Measurements from ENCODE around the gene FREY1.

The FREY1 gene

DNA sequence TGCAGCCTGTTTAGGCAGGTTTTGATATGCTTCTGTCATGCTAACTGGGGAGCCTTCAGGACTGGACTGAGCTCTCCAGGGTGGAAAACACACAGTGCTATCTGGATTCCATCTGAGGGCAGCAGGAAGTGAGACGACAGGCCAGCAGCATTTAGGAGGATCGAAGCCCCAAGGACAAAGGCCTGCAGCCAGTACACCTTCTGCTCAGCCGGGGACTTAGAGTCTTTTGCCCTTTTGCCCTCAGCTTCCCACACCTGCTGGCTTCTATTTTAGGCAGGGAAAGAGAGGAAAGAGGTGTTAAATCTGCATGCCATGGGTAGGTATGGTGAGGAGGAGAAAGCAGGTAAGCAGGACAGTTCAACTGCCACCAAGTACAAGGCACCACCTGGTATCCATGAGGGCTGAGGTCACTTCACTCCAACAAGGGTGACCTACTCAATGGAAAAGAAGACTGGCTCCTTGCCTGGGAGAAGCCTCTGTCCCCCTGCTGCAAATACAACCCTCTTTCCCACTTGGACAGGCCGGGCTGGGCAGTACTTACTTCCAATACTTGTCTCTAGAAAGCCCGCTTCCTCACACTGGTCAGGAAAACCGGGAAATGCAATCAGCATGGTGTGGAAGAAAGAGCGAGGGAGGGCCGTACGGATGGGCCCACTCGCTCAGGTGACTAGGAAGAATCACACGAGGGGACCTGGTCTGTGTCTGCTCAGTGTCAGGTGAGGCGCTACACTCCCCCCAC lies 27.7 kb upstream of the FREY1 start:
- peaks cover 9% of the 10 kb centered on the region for H3K4me1 ChIP-seq (ENCODE audit: control insufficient read depth, insufficient read depth, low read length)
- peaks cover 12% of the 10 kb centered on the region for H3K36me3 ChIP-seq (ENCODE audit: control insufficient read depth, insufficient read depth, low read length)
- H3K9ac ChIP-seq (ENCODE audit: low read length): no peak overlapping the region
- no peaks in the 10 kb centered on the region for H3K9me3 ChIP-seq (ENCODE audit: control insufficient read depth, low read length)
- no peaks in the 10 kb centered on the region for H3K27me3 ChIP-seq (ENCODE audit: control insufficient read depth, insufficient read depth, low read length)
- H3K4me3 ChIP-seq (ENCODE audit: low read length): no peak overlapping the region

DNA sequence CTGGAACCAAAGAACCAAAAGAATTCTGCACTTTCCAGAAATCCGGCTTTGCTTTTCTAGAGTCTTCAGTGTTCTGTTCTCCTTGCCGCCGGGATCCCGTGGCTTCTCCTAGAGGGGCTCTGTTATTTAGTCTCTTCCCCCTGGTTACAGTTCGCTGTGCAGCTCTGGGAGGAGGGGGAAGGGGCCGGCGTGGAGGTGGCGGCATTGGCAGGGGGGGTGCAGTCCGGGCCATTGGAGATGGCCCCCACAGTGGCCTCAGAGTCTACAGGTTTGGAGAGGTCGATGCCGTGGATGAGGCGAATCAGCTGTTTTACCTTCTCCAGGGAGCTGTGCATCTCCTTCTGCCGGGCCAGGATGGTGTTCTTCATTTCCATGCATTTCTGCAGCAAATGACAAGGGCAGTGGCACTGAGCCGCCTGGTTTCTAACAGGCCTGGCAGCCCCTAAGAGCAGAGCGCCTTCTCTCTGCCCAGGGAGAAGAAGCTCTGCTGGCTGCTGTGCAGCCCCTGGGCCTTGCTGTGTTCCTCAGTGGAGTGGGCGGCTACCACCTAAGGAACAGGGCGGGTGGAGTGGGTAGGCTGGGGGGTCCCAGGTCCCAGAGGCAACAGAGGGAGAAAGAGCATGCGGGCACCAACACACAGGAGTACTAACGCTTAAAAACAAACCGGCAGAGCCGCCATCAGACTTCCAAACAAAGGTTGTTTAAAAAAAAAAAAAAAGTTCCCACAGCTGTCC lies 26.9 kb upstream of the FREY1 start:
- Histone ChIP-seq H3K9me3 (ENCODE audit: control insufficient read depth, low read length) (no peaks in the 10 kb centered on the region), H3K4me1 (ENCODE audit: control insufficient read depth, insufficient read depth, low read length) (peaks cover 11% of the 10 kb centered on the region), H3K4me3 (ENCODE audit: low read length) (no peak overlapping the region), H3K9ac (ENCODE audit: low read length) (no peak overlapping the region), H3K27me3 (ENCODE audit: control insufficient read depth, insufficient read depth, low read length) (no peaks in the 10 kb centered on the region), H3K36me3 (ENCODE audit: control insufficient read depth, insufficient read depth, low read length) (peaks cover 12% of the 10 kb centered on the region)

DNA sequence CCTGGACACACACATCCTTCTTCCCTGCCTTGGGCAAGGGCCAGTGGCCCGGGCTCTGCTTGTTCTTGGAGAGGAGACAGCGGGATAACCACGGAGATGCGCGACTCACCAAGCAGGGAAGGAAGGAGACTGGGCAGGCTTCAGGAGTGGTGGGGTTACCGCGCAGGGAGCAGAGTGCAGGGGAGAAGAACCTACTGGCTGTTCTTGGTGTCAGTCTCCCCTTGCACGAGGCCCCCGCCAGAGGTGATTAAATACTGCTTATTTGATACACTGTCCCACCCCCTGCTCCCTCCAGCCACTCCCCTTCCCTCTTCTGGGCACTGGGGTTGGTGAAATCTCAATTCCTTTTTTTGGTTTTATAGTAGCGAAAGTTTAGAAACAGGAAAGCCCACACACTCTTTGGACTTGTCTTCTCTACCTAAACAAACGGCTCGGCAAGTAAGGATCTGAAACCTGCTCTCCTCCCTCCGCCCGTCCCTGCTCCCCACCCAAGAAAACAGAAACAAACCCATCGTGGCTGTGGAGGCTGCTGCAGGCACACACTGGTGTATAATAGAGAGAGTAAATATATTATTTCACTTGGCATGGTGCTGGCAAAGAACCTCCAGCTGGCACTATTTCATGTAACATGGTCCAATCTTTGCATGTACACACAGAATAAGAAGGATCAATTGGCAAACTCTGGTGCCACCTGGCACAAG lies 26.2 kb upstream of the FREY1 start:
- Histone ChIP-seq H3K36me3 (ENCODE audit: control insufficient read depth, insufficient read depth, low read length) (peaks cover 12% of the 10 kb centered on the region), H3K27me3 (ENCODE audit: control insufficient read depth, insufficient read depth, low read length) (no peaks in the 10 kb centered on the region), H3K4me1 (ENCODE audit: control insufficient read depth, insufficient read depth, low read length) (peaks cover 11% of the 10 kb centered on the region), H3K9me3 (ENCODE audit: control insufficient read depth, low read length) (no peaks in the 10 kb centered on the region), H3K9ac (ENCODE audit: low read length) (no peak overlapping the region), H3K4me3 (ENCODE audit: low read length) (no peak overlapping the region)

DNA sequence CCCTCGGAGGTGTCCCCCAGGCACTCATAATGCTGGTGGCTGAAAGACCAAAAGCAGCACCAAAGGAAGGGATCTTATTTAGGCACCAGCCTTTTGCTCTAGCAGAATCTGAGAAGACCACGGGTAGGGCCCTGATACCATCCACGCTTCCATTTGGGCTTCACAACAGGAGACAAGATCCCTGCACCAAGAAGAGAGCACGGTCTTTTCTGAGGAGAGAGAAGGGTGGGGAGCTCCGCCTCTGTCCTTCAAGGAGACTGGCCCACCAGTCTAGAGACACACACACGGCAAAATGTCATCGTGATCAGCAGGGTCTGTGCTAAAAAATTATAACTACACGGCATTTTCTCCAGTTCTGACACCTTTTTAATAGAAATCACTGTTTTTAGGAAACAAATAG lies 25.1 kb upstream of the FREY1 start:
- Histone ChIP-seq H3K36me3 (ENCODE audit: control insufficient read depth, insufficient read depth, low read length) (peaks cover 8% of the 10 kb centered on the region), H3K9me3 (ENCODE audit: control insufficient read depth, low read length) (no peaks in the 10 kb centered on the region), H3K27me3 (ENCODE audit: control insufficient read depth, insufficient read depth, low read length) (no peaks in the 10 kb centered on the region), H3K4me3 (ENCODE audit: low read length) (no peak overlapping the region), H3K4me1 (ENCODE audit: control insufficient read depth, insufficient read depth, low read length) (peaks cover 11% of the 10 kb centered on the region), H3K9ac (ENCODE audit: low read length) (no peak overlapping the region)

DNA sequence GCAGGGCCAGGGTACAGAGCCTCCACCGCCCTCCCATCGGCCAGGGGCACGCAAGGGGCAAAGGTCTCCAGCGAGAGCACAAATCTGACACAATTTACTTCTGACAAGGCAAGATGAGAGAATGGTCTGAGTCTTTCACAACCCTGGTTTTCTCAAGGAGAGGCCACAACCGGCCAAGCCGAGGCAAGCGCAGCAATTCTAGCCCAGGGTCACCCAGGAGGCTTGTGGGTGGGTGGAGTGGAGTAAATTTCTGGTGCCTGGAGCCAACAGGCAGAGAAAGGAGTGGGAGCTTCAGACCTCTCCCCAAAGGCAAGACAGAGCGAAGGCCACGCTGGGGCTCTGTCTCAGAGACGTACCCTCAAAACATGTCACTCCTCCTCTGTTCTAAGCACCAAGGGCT lies 24.7 kb upstream of the FREY1 start:
- Histone ChIP-seq H3K27me3 (ENCODE audit: control insufficient read depth, insufficient read depth, low read length) (no peaks in the 10 kb centered on the region), H3K4me3 (ENCODE audit: low read length) (no peak overlapping the region), H3K9me3 (ENCODE audit: control insufficient read depth, low read length) (no peaks in the 10 kb centered on the region), H3K9ac (ENCODE audit: low read length) (no peak overlapping the region), H3K36me3 (ENCODE audit: control insufficient read depth, insufficient read depth, low read length) (peaks cover 8% of the 10 kb centered on the region), H3K4me1 (ENCODE audit: control insufficient read depth, insufficient read depth, low read length) (peaks cover 11% of the 10 kb centered on the region)

DNA sequence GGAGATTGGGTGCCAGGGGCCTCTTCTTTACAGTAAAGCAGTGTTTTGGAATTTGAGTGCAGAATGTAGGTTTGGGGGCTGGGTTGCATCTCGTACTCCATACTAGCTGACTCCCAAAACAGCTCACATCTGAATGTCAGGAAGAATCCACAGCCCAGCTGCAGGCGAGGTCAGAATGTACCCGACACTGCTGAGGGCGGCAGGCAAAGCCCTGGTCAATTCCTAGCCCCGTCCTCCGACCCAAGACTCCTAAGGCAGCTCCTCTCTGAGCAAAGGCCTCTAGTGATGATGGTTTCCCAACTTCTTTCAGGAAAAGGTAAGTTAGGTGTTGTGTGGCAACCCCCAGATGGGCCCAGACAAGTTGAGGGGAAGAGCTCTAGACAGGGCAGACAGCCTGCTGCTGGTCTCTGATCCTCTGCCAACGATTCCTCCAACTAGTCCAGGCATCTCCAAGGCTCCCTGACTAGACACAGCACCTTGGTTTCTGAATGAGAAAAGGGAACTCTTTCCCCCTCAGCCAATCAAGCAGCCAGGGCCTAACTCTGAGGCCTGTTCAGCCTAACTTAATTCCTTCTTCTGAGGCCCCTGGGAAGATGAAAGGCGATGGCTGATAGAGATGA lies 24.0 kb upstream of the FREY1 start:
- Histone ChIP-seq H3K9ac (ENCODE audit: low read length) (no peak overlapping the region), H3K36me3 (ENCODE audit: control insufficient read depth, insufficient read depth, low read length) (peaks cover 8% of the 10 kb centered on the region)

DNA sequence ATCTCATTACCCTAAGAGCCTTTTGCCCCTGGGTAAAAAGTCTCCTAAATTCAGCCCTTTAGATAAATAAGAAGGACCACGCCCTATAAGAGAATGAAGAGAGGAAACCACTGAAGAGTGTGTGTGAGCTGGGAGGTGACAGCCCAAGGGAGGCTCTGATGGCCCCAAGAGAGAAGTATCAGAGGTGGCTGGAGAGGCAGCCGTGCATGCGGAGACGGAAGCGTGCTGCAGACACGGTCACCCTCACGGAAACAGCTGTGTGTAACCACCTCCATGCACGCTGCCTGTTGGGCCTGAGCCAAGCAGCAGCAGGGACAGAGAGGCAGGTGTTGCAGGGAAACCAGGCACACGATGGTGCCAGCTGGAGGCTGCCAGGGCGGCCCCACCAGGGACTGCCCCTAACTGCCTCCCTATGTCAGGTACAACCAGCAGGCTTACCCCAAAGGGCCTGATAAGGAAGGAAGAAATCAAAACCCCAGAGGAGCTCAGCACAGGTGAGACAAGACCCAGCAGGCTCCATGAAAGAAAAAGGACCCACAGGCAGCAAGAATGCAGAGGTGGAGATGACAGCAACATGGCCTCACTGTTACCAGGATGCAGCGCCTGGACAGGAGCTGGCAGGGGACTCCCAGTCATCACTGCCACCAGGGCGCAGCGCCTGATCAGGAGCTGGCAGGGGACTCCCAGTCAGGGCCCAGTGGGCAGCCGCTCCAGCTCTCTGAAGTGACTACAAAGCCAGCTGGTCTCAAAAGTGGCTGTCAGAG lies 23.1 kb upstream of the FREY1 start:
- Histone ChIP-seq H3K27me3 (ENCODE audit: control insufficient read depth, insufficient read depth, low read length) (no peaks in the 10 kb centered on the region), H3K9me3 (ENCODE audit: control insufficient read depth, low read length) (no peaks in the 10 kb centered on the region), H3K4me3 (ENCODE audit: low read length) (no peak overlapping the region), H3K4me1 (ENCODE audit: control insufficient read depth, insufficient read depth, low read length) (peaks cover 11% of the 10 kb centered on the region), H3K36me3 (ENCODE audit: control insufficient read depth, insufficient read depth, low read length) (peaks cover 6% of the 10 kb centered on the region), H3K9ac (ENCODE audit: low read length) (no peak overlapping the region)

More for the DNA sequence above, 24.0 kb upstream of the FREY1 start:
- no peak overlapping the region for H3K4me3 ChIP-seq (ENCODE audit: low read length)
- no peaks in the 10 kb centered on the region for H3K9me3 ChIP-seq (ENCODE audit: control insufficient read depth, low read length)
- peaks cover 11% of the 10 kb centered on the region for H3K4me1 ChIP-seq (ENCODE audit: control insufficient read depth, insufficient read depth, low read length)
- no peaks in the 10 kb centered on the region for H3K27me3 ChIP-seq (ENCODE audit: control insufficient read depth, insufficient read depth, low read length)

DNA sequence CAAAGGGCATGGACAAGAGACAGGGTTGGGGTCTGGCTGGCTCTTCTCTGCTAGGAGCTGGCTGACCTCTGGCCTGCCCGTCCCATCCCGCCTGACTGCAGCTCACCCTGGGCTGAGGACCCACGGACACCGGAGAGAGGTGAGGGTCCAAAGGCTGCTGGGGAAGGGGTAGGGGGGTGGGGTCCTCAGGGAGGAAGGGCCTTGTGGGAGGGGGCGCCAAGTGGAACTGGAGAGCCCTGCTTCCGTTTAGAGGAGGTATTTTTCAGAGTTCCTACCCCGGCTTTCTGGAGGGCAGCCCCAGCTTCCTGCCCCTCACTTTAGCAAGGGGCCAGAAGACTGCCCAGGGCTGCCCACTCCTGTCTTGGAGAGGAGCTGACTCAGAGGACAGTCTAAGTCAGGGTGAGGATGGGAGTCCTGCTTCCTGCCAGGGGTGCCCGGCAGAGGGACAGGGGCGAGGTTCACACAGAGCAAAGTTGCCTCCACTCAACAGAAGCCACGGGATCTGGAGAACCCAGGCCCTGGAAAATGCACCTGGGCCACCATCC lies 22.5 kb upstream of the FREY1 start:
- H3K36me3 ChIP-seq (ENCODE audit: control insufficient read depth, insufficient read depth, low read length): no peaks in the 10 kb centered on the region
- H3K9me3 ChIP-seq (ENCODE audit: control insufficient read depth, low read length): no peaks in the 10 kb centered on the region
- H3K4me1 ChIP-seq (ENCODE audit: control insufficient read depth, insufficient read depth, low read length): peaks cover 11% of the 10 kb centered on the region
- H3K4me3 ChIP-seq (ENCODE audit: low read length): no peak overlapping the region
- no peak overlapping the region for H3K9ac ChIP-seq (ENCODE audit: low read length)
- no peaks in the 10 kb centered on the region for H3K27me3 ChIP-seq (ENCODE audit: control insufficient read depth, insufficient read depth, low read length)

DNA sequence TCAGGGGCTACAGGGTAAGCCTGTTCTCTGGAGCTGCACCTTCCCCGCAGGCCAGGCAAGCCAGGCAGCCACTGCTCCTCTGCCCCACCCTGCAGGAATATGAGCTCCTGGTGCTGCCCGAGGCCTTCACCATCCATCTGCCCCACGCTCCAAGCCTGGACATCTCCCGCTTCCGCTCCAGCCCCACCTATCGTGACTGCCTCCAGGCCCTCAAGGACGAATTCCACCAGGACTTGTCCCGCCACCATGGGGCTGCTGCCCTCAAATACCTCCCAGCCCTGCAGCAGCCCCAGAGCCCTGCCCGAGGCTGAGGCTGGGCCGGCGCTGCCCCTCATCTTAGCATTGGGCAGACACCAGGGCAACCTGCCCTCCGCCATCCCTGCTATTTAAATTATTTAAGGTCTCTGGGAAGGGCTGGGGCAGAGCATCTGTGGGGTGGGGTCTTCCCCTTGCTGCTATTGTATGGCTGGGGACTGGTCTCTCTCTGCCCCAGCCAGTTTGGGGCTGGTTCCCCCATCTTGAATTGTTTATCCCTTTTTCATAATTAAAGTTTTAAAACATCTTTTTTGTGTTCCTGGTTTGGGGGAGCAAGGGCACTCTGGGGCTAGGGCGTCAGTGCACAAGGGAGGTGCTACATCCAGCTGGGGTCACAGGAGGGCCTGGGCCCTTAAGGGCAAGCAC lies 21.6 kb upstream of the FREY1 start:
- Histone ChIP-seq H3K36me3 (ENCODE audit: control insufficient read depth, insufficient read depth, low read length) (no peaks in the 10 kb centered on the region), H3K4me3 (ENCODE audit: low read length) (no peak overlapping the region), H3K9me3 (ENCODE audit: control insufficient read depth, low read length) (no peaks in the 10 kb centered on the region)

DNA sequence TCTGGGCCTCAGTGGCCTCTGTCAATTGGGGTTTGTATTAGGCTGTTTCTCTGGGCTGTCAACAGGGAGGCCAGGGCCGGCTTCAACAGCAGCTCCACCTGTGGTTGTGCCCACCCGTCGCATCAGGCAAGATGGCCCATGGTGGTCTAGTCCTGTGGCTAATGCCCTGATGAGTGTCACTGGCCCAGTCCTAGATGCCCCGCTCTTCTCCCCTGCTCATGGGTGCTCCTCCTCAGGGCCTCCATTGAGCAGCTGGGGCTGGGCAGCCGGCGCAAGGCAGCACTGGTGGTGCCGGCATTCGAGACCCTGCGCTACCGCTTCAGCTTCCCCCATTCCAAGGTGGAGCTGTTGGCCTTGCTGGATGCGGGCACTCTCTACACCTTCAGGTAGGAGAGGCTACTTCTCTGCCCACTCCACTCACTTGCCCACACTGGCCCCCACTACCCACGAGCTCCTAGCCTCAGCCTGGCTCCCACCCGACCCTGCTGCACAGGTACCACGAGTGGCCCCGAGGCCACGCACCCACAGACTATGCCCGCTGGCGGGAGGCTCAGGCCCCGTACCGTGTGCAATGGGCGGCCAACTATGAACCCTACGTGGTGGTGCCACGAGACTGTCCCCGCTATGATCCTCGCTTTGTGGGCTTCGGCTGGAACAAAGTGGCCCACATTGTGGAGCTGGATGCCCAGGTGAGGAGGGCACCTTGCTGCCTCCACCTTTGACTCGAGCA lies 20.8 kb upstream of the FREY1 start:
- Histone ChIP-seq H3K4me1 (ENCODE audit: control insufficient read depth, insufficient read depth, low read length) (peaks cover 11% of the 10 kb centered on the region), H3K9ac (ENCODE audit: low read length) (no peak overlapping the region), H3K9me3 (ENCODE audit: control insufficient read depth, low read length) (no peaks in the 10 kb centered on the region), H3K36me3 (ENCODE audit: control insufficient read depth, insufficient read depth, low read length) (no peaks in the 10 kb centered on the region), H3K27me3 (ENCODE audit: control insufficient read depth, insufficient read depth, low read length) (peaks cover 7% of the 10 kb centered on the region), H3K4me3 (ENCODE audit: low read length) (no peak overlapping the region)

More for the DNA sequence above, 21.6 kb upstream of the FREY1 start:
- peaks cover 11% of the 10 kb centered on the region for H3K4me1 ChIP-seq (ENCODE audit: control insufficient read depth, insufficient read depth, low read length)
- H3K27me3 ChIP-seq (ENCODE audit: control insufficient read depth, insufficient read depth, low read length): no peaks in the 10 kb centered on the region
- H3K9ac ChIP-seq (ENCODE audit: low read length): no peak overlapping the region

Measured in mucosa of stomach (tissue), 1 donor.